ENCODE results near the gene B4GALNT3.
A peak's percentile ranks its signal among the peaks of the same experiment; 100 is the strongest.

B4GALNT3 gene

GRCh38 chr12:455821-456220 is 3.9 kb upstream of the B4GALNT3 start:
- H3K9ac ChIP-seq (ENCODE audit: low read depth, low read length), result no peak overlapping the region
- H3K4me3 ChIP-seq (ENCODE audit: low read length), result no peak overlapping the region
- no peak overlapping the region for H3K27ac ChIP-seq (ENCODE audit: low read depth, low read length)
- H3K27me3 ChIP-seq (ENCODE audit: insufficient read depth, low read length), result peaks cover 30% of the 10 kb centered on the region
- H3K9me3 ChIP-seq (ENCODE audit: insufficient read depth, low read depth, low read length), result peaks cover 7% of the 10 kb centered on the region; the same call in 1 of the 2 replicates
- H3K4me1 ChIP-seq (ENCODE audit: insufficient read depth, low read length), result no peaks in the 10 kb centered on the region
- WGBS, result 64% methylated on average over 2 of the region's 2 CpGs
- H3K36me3 ChIP-seq (ENCODE audit: insufficient read depth, low read length), result no peaks in the 10 kb centered on the region

DNA sequence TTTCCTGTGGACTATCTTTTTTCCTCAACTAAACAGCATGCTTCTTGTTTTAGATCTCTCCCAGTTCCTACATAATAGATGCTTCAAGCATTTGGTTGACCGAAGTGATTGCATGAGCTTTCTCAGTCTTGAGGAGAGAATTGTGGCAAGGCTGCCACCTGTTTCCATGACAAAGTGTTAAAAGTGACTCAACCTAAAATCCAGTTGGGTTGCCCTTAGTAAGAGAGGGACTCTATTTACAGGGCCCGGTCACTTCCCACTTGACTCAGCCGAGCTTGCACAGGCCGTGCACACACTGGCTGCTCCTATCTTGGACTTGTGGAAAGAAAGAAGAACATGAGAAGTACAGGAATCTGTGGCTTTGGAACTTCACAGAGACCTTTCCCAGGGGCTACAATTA is 2.1 kb upstream of the B4GALNT3 start:
- 0 out of 2 replicates have a peak, but pooled peaks cover 3% of the 10 kb centered on the region for H3K9me3 ChIP-seq (ENCODE audit: insufficient read depth, low read depth, low read length)
- no peak overlapping the region for H3K27ac ChIP-seq (ENCODE audit: low read depth, low read length)
- H3K9ac ChIP-seq (ENCODE audit: low read depth, low read length), result no peak overlapping the region
- H3K27me3 ChIP-seq (ENCODE audit: insufficient read depth, low read length), result peaks cover 41% of the 10 kb centered on the region
- WGBS, result 83% methylated on average over 4 of the region's 4 CpGs
- H3K4me1 ChIP-seq (ENCODE audit: insufficient read depth, low read length), result no peaks in the 10 kb centered on the region
- no peaks in the 10 kb centered on the region for H3K36me3 ChIP-seq (ENCODE audit: insufficient read depth, low read length)
- H3K4me3 ChIP-seq (ENCODE audit: low read length), result no peak overlapping the region

- Histone ChIP-seq H3K4me3 (ENCODE audit: low read length) (peak overlapping the region; percentile 69), H3K9me3 (ENCODE audit: insufficient read depth, low read depth, low read length) (no peaks in the 10 kb centered on the region), H3K4me1 (ENCODE audit: insufficient read depth, low read length) (no peaks in the 10 kb centered on the region), H3K27ac (ENCODE audit: low read depth, low read length) (no peak overlapping the region), H3K27me3 (ENCODE audit: insufficient read depth, low read length) (peaks cover 41% of the 10 kb centered on the region), H3K9ac (ENCODE audit: low read depth, low read length) (no peak overlapping the region), H3K36me3 (ENCODE audit: insufficient read depth, low read length) (no peaks in the 10 kb centered on the region)
- 85% methylated on average over 5 of the region's 5 CpGs for WGBS
These were observed 699 bp upstream of the B4GALNT3 start for GRCh38 chr12:459050-459429.

DNA sequence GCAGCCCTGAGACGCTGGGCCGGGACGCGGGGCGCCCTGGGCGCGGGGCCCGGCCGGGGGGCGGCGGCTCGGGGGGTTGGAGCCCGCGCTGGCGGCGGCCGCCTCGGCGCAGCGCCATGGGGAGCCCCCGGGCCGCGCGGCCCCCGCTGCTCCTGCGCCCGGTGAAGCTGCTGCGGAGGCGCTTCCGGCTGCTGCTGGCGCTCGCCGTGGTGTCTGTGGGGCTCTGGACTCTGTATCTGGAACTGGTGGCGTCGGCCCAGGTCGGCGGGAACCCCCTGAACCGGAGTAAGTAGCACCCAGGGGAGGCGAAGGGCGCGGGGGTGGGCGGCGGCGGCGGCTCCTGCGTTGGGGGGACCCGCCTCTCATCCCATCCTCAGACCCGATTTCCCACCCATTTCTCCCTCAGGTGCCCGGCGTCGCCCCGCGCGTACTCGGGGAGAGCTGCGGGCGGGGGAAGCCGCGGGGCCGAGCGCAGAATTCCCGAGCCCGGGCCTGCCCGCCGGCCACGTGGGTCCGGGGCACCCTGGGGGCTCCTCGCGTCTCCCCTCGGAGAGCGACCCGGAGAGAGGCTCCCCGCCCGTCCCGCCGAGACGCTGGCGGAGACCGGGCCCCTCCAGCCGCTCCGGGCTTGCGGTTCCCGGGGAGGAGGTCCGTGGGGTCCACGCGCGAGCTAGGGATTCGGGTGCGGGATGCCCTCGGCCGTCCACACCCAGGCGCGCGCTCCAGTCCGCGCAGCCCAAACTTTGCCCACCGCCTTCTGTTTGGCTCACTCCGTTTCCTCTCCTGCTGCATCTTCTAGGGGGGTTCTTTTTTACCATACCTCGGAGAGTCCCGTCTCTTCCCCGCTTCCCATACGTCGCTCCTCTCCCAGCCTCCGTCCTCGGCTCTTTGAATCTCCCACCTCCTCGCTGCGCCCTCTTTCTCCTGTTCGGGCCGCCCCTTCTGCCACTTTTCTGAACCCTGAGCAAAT is 807 bp downstream of the B4GALNT3 start:
- no peaks in the 10 kb centered on the region for H3K9me3 ChIP-seq (ENCODE audit: insufficient read depth, low read depth, low read length)
- H3K27me3 ChIP-seq (ENCODE audit: insufficient read depth, low read length), result peaks cover 41% of the 10 kb centered on the region
- H3K36me3 ChIP-seq (ENCODE audit: insufficient read depth, low read length), result no peaks in the 10 kb centered on the region
- WGBS, result under 1% methylated on average over 109 of the region's 109 CpGs
- H3K4me3 ChIP-seq (ENCODE audit: low read length), result peak overlapping the region; percentile 69
- H3K27ac ChIP-seq (ENCODE audit: low read depth, low read length), result no peak overlapping the region
- H3K9ac ChIP-seq (ENCODE audit: low read depth, low read length), result peak overlapping the region; percentile 58
- peaks cover 6% of the 10 kb centered on the region; the same call in 1 of the 2 replicates for H3K4me1 ChIP-seq (ENCODE audit: insufficient read depth, low read length)

DNA sequence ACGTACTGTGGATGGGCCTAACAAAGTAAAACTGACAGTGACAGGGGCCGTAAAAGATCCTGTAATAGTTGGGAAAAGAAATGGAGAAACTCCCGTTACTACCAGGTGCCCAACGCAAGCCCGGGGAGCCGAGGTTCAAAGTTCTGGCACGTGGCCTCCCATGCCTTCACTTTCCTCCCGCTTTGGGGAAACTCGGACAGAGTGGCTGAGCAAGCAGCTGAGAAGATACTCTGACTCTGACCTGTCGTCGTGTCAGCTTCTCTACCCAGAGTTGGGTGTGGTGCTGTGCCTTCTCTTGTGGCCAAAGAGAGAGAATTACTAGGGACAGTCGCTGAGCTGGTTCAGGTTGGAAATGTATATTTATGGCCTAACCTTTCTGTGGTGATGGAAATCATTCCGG is 1.7 kb downstream of the B4GALNT3 start:
- Histone ChIP-seq H3K27me3 (ENCODE audit: insufficient read depth, low read length) (peaks cover 41% of the 10 kb centered on the region), H3K4me3 (ENCODE audit: low read length) (peak overlapping the region; percentile 69), H3K9me3 (ENCODE audit: insufficient read depth, low read depth, low read length) (no peaks in the 10 kb centered on the region), H3K9ac (ENCODE audit: low read depth, low read length) (no peak overlapping the region), H3K36me3 (ENCODE audit: insufficient read depth, low read length) (no peaks in the 10 kb centered on the region), H3K27ac (ENCODE audit: low read depth, low read length) (no peak overlapping the region), H3K4me1 (ENCODE audit: insufficient read depth, low read length) (peaks cover 6% of the 10 kb centered on the region; the same call in 1 of the 2 replicates)
- WGBS, result 66% methylated on average over 13 of the region's 13 CpGs

DNA sequence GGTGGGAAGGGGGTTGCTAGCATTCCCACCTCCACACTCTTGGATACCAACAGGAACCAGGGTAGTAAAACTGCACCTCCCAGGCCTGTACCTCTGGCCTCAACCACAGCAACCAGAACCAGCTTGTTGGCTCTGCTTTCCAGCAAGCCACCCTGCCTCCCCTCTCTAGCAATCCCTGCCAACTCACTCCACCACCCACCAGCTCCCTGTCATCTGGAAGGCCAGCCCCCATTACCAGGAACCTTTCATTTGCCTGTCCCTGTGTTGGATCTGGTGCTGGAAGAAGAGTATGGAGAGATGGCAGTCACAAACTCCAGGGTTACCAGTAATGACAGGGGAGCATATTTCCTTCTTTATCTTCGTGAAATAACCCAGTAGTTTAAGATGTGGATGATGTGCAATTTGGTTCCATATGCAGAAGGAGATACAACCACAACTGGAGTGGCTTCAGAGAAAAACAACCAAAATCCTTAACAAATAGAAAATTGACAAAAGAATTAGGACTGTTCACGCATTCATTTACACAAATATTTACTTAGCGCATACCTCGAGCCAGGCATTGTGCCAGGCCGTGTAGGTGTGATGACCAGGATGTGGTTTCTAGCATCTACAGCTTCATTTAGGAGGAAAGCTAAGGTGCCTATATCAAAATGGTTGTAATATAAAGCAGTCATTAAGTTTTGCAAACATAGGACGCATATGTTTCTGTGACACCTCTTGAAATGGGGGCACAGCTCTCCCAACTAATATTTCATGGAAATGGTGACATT is 3.4 kb downstream of the B4GALNT3 start:
- Histone ChIP-seq H3K9me3 (ENCODE audit: insufficient read depth, low read depth, low read length) (no peaks in the 10 kb centered on the region), H3K9ac (ENCODE audit: low read depth, low read length) (no peak overlapping the region), H3K36me3 (ENCODE audit: insufficient read depth, low read length) (no peaks in the 10 kb centered on the region), H3K27ac (ENCODE audit: low read depth, low read length) (no peak overlapping the region), H3K4me1 (ENCODE audit: insufficient read depth, low read length) (peaks cover 6% of the 10 kb centered on the region; the same call in 1 of the 2 replicates), H3K27me3 (ENCODE audit: insufficient read depth, low read length) (peaks cover 30% of the 10 kb centered on the region), H3K4me3 (ENCODE audit: low read length) (no peak overlapping the region)
- 93% methylated on average over 6 of the region's 6 CpGs for WGBS

GRCh38 chr12:464484-465267 is 4.9 kb downstream of the B4GALNT3 start:
- Histone ChIP-seq H3K36me3 (ENCODE audit: insufficient read depth, low read length) (no peaks in the 10 kb centered on the region), H3K9me3 (ENCODE audit: insufficient read depth, low read depth, low read length) (no peaks in the 10 kb centered on the region), H3K27me3 (ENCODE audit: insufficient read depth, low read length) (peaks cover 16% of the 10 kb centered on the region), H3K9ac (ENCODE audit: low read depth, low read length) (no peak overlapping the region), H3K4me3 (ENCODE audit: low read length) (no peak overlapping the region), H3K27ac (ENCODE audit: low read depth, low read length) (no peak overlapping the region), H3K4me1 (ENCODE audit: insufficient read depth, low read length) (peaks cover 6% of the 10 kb centered on the region; the same call in 1 of the 2 replicates)
- 89% methylated on average over 16 of the region's 16 CpGs for WGBS

DNA sequence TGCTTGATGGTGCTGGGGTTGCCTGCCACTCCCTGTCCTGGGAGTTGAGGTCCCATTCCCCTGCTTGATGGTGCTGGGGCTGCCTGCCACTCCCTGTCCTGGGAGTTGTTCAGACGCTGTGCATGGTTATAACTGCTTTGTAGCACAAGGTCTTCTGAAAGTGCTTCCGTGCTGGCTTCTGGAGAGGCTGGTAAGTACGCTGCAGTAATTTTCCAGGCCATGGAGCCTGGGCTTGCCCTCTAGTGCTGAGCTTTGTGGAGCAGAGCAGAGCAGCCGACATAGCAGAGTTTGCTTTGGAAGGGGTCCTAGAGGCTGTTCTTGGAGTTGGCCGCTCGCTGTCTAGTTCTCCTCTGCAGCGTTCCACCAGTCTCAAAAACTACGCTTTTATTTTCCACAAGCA is 6.3 kb downstream of the B4GALNT3 start:
- Histone ChIP-seq H3K9ac (ENCODE audit: low read depth, low read length) (no peak overlapping the region), H3K9me3 (ENCODE audit: insufficient read depth, low read depth, low read length) (no peaks in the 10 kb centered on the region), H3K27ac (ENCODE audit: low read depth, low read length) (no peak overlapping the region), H3K27me3 (ENCODE audit: insufficient read depth, low read length) (peaks cover 9% of the 10 kb centered on the region), H3K4me1 (ENCODE audit: insufficient read depth, low read length) (peaks cover 6% of the 10 kb centered on the region; the same call in 1 of the 2 replicates), H3K4me3 (ENCODE audit: low read length) (no peak overlapping the region), H3K36me3 (ENCODE audit: insufficient read depth, low read length) (no peaks in the 10 kb centered on the region)
- 90% methylated on average over 7 of the region's 8 CpGs for WGBS

GRCh38 chr12:466762-467161 is 7.0 kb downstream of the B4GALNT3 start:
- 94% methylated on average over 5 of the region's 5 CpGs for WGBS
- H3K4me3 ChIP-seq (ENCODE audit: low read length), result no peak overlapping the region
- H3K9me3 ChIP-seq (ENCODE audit: insufficient read depth, low read depth, low read length), result no peaks in the 10 kb centered on the region
- no peaks in the 10 kb centered on the region for H3K36me3 ChIP-seq (ENCODE audit: insufficient read depth, low read length)
- H3K4me1 ChIP-seq (ENCODE audit: insufficient read depth, low read length), result peaks cover 6% of the 10 kb centered on the region; the same call in 1 of the 2 replicates
- no peak overlapping the region for H3K9ac ChIP-seq (ENCODE audit: low read depth, low read length)
- peaks cover 1% of the 10 kb centered on the region for H3K27me3 ChIP-seq (ENCODE audit: insufficient read depth, low read length)
- no peak overlapping the region for H3K27ac ChIP-seq (ENCODE audit: low read depth, low read length)

- Histone ChIP-seq H3K4me3 (ENCODE audit: low read length) (no peak overlapping the region), H3K9ac (ENCODE audit: low read depth, low read length) (no peak overlapping the region), H3K36me3 (ENCODE audit: insufficient read depth, low read length) (no peaks in the 10 kb centered on the region), H3K9me3 (ENCODE audit: insufficient read depth, low read depth, low read length) (no peaks in the 10 kb centered on the region), H3K4me1 (ENCODE audit: insufficient read depth, low read length) (peaks cover 6% of the 10 kb centered on the region; the same call in 1 of the 2 replicates), H3K27ac (ENCODE audit: low read depth, low read length) (no peak overlapping the region), H3K27me3 (ENCODE audit: insufficient read depth, low read length) (no peaks in the 10 kb centered on the region)
- WGBS, result 94% methylated on average over 6 of the region's 6 CpGs
These were observed 7.9 kb downstream of the B4GALNT3 start for GRCh38 chr12:467591-467990.

All from HUES64 (cell line).